Left hindlimb (tissue), 1 donor: ENCODE data around the gene EPS8.
A peak's percentile ranks its signal among the peaks of the same experiment; 100 is the strongest.
"Not testable (repeated sequence)": the region's sequence is repeated elsewhere in the genome, so short reads cannot be mapped to it uniquely, and the experiment has no call there.

Experiments used
- DNase-seq: peaks from one replicate; pipeline ENCODE4 v3.0.0-alpha.2; 2018

The EPS8 gene

DNA sequence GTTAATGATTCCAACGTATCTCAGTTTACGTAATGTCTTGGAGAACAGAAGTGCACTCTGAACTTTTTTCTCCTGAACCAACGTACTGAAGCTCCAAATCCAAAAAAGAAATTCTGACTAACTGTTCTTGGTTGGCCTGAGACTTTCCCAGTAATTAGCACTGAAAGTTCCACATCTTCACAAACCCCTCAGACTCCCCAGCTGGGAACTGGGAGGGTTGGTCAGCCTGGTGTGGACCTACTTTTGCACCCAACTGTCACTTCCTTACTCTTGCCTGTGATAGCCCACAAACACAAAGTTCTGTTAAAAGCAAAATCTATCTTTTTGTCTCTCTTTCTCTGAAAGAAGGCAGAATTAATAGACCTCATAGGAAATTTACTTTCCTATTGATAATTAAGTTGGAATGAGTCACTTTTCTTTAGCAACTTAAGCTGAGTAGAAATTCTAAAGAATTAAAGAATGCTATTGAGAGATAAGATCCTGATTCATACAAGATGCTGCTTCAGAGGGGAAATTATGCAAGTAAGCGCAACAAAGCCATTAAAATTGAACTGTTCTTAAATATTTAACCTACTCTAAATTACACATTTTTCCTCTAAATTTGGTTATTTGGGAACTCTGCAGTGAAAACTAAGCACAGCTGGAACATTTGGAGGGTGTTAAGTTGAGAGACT, 155.0 kb downstream of the EPS8 start:
- DNase-seq = no peak

DNA sequence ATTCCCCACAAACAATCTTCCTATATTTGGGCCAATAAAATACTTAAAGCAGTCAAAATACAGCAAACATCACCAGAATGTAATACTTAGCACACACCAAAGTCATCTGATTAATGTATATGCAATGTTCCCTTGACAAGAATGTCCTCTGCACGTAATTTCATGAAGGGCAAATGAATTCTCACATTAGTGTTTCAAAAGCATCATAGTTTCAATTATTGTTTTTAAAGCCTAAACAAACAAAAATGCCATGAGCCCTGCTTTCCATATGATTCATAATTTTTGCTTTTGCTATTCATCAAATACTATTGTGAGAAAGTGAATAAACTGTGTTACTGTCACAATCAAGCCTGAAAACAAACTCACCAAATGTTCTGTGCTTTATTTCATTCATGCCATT, 156.0 kb downstream of the EPS8 start:
- DNase-seq = no peak

GRCh38 chr12:15632708-15633107, 156.5 kb downstream of the EPS8 start:
- DNase-seq = no peak

GRCh38 chr12:15631007-15631715, 158.0 kb downstream of the EPS8 start:
- DNase-seq = no peak

GRCh38 chr12:15629761-15630160, 159.4 kb downstream of the EPS8 start:
- no peak for DNase-seq

DNA sequence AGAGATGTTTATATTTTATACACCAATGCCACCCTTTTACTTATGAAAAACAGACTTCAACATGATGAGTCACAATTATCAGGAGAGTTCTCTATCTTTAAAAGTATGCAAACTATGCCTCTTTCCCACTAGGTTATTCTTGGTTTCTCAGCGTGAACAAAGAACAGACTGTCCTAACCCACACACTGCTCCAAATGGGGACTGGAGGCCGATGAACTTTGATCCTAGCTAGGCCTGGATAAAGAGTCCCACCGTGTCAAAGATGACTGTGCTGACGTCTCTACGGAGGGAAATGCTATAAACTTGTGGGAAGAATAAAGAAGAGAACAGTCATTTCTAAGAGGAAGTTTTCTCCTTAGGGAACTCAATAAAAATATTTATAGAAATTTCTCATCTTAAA, 160.1 kb downstream of the EPS8 start:
- DNase-seq = peak; percentile 56

- DNase-seq = no peak
Measured at GRCh38 chr12:15627995-15628945, 160.9 kb downstream of the EPS8 start.

GRCh38 chr12:15625075-15625474, 164.1 kb downstream of the EPS8 start:
- no peak for DNase-seq

- no peak for DNase-seq
Measured at GRCh38 chr12:15620741-15621539, 168.2 kb downstream of the EPS8 start.

DNA sequence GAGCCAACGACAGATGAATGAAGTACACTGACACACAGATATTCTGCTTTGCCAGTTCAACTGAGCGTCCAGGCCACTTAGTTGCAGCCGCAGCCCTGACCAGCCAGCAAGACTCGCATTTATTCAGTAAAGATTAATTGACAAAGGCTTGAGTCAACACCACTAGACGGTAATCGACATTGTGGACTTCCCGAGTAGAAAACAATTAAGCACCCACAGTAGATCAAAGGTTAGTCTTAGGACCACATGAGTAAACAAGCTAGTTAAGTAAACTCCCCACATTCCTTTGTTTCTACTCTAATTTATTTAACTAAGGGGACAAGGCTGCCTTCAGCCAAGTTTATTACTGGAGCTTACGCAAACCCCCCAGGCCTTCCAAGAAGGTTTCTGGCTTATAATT, 172.7 kb downstream of the EPS8 start:
- not testable (repeated sequence) for DNase-seq

- no peak for DNase-seq
Measured at GRCh38 chr12:15613981-15614380, 175.2 kb downstream of the EPS8 start.

- DNase-seq = no peak
Measured at GRCh38 chr12:15608941-15609340, 180.2 kb downstream of the EPS8 start.

DNA sequence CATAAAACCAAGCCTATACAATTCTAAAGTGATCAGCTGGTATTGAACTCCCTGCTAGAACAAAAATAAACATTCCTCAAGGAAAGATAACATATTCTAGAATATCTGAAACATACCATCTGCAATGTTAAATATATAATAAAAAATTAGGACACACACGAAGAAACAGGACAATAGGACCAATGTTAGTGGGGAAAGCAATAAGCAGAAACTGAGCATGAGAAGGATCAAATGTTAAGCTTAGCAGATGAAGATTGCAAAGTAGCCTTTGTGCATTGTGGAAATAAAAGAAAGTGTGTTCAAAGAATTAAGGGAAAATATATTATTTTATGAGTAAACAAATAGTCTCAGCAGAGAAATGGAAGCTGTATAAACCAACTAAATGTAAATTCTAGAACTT, 180.8 kb downstream of the EPS8 start:
- no peak for DNase-seq

GRCh38 chr12:15605881-15606590, 183.2 kb downstream of the EPS8 start:
- DNase-seq = no peak

- DNase-seq = peak; percentile 54
Measured at GRCh38 chr12:15603474-15604085, 185.6 kb downstream of the EPS8 start.

GRCh38 chr12:15602051-15602672, 187.0 kb downstream of the EPS8 start:
- no peak for DNase-seq

- DNase-seq = no peak
Measured at GRCh38 chr12:15601210-15601800, 187.9 kb downstream of the EPS8 start.

DNA sequence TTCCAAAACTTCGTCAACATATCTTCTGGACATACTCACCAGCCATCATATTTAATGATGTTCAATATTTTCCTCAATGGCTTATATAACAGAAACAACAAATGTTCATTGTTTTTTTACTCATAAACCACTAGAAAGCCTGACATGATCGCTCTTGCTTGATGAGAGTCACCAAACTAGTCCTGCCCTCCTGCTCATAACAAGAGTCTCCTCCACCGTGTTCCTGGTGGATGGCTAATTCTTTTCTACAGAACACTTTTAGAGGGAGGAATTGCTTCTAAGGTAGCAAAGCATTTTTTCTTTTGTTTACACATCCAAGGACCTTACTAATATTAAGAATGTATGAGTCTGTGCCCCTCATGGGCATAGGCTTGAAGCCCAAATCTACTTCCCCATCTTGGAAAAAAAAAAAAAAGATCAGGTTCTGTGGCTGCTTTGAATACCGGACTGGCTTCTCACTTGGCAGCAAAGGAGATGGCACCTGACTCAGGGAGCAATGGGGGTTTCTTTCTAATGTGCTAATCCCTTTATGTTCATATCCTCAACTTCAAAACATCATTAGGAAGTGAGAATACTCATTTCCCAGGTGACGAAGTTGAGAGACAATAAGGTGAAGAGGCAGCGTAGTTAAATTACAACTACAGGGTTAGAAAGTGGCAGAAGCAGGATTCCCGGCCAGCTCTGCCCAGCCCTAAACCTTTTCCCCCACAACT, 188.8 kb downstream of the EPS8 start:
- no peak for DNase-seq

GRCh38 chr12:15599266-15600037, 189.7 kb downstream of the EPS8 start:
- DNase-seq = peak; percentile 51
